Uterus (tissue), 4 donors: ENCODE data around the gene CASK. TPM values are rescaled to one million over a fixed set of nuclear protein-coding genes. Genes with fewer than 3 reads are reported as not detected.

Experiments
- DNase-seq, 2 donors: peaks; one replicate each; pipeline ENCODE4 v3.0.0-alpha.2; 2019 to 2020
- H3K27ac ChIP-seq, 2 donors: fragments of 200-600 bp; sonication (generic); 1 replicate in 1 of 2; 2 replicates in 1 of 2; pipeline ENCODE4 v1.5.1; 2016 to 2018
- H3K27me3 ChIP-seq, 2 donors: fragments of 200-600 bp; sonication (generic); one replicate each; pipeline ENCODE4 v1.5.1; 2018 to 2019; ENCODE audit warnings: control low read depth in 1 of 2
- H3K36me3 ChIP-seq, 2 donors: fragments of 200-600 bp; sonication (generic); one replicate each; pipeline ENCODE4 v1.5.1; 2019; ENCODE audit warnings: control low read depth in 1 of 2
- H3K4me1 ChIP-seq, 2 donors: fragments of 200-600 bp; sonication (generic); one replicate each; pipeline ENCODE4 v1.5.1; 2018 to 2019; ENCODE audit warnings: control low read depth in 1 of 2
- H3K4me3 ChIP-seq, 2 donors: fragments of 200-600 bp; sonication (generic); 1 replicate in 1 of 2; 2 replicates in 1 of 2; pipeline ENCODE4 v1.5.1; 2018 to 2019; ENCODE audit warnings: mild to moderate bottlenecking in 1 of 2
- H3K9me3 ChIP-seq, 2 donors: fragments of 200-600 bp; sonication (generic); one replicate each; pipeline ENCODE4 v1.5.1; 2019; ENCODE audit warnings: control low read depth in 1 of 2
- CTCF ChIP-seq, 4 experiments: fragments of 200-600 bp in 2 of 4; fragments of 450-650 bp in 2 of 4; sonication (generic) in 2 of 4; IDR thresholded peaks; one replicate each; pipeline ENCODE4 v1.5.1; 2016 to 2019; ENCODE audit warnings: antibody characterized with exemption in 4 of 4, mild to moderate bottlenecking in 2 of 4, moderate library complexity in 1 of 4
- POLR2A ChIP-seq, 2 donors: fragments of 450-650 bp; IDR thresholded peaks; one replicate each; pipeline ENCODE4 v1.6.1; 2016; ENCODE audit warnings: antibody characterized with exemption in 2 of 2, mild to moderate bottlenecking in 1 of 2, moderate library complexity in 1 of 2
- intact Hi-C: fragments of 100-400 bp; cut with DNase I; formaldehyde crosslinking; loops from one replicate; pipeline ENCODE4 v1.15.1; 2023; ENCODE audit warnings: low total_unique reads
- total RNA-seq, 4 donors: library from RNA; depleted of rRNA in 3 of 4; stranded (reverse); fragments of >200 nt in 3 of 4; gene quantifications; one replicate each; pipeline versions ENCODE4 v1.1.0 to v1.2.4, GENCODE V29; 2014 to 2023
- donor health status: DM: yes; HTN: yes; CAD: no.

CASK gene
- total RNA-seq, 4 donors from 2014 or later: 7.9 to 76.0 (median 40.7) TPM

GRCh38 chrX:41604766-41605543 lies 318.4 kb downstream of the CASK start:
- Histone ChIP-seq H3K27ac (no peak overlapping the region), H3K9me3 (no peaks in the 10 kb centered on the region), H3K4me3 (no peak overlapping the region), H3K27me3 (peaks cover 0 to 4% of the 10 kb centered on the region in 2 donors), H3K36me3 (no peaks in the 10 kb centered on the region), H3K4me1 (no peaks in the 10 kb centered on the region)
- DNase-seq: no peak
- intact Hi-C loops: no loop called here
- TF ChIP-seq POLR2A (IDR thresholded peaks at IDR 0.05) (no peak), CTCF (IDR thresholded peaks at IDR 0.05) (no peak)

- TF ChIP-seq CTCF (IDR thresholded peaks at IDR 0.05) (no peak), POLR2A (IDR thresholded peaks at IDR 0.05) (no peak)
- no peak for DNase-seq
- H3K27ac ChIP-seq: no peak overlapping the region
- no peaks in the 10 kb centered on the region for H3K9me3 ChIP-seq
- H3K4me3 ChIP-seq: no peak overlapping the region
- no peaks in the 10 kb centered on the region for H3K36me3 ChIP-seq
- H3K4me1 ChIP-seq: no peaks in the 10 kb centered on the region
- intact Hi-C loops: no loop called here
- peaks cover 0 to 3% of the 10 kb centered on the region in 2 donors for H3K27me3 ChIP-seq
These were observed 319.2 kb downstream of the CASK start for GRCh38 chrX:41604177-41604576.

- TF ChIP-seq CTCF (IDR thresholded peaks at IDR 0.05): no peak
- TF ChIP-seq POLR2A (IDR thresholded peaks at IDR 0.05): no peak
- H3K36me3 ChIP-seq: no peaks in the 10 kb centered on the region
These were observed 319.8 kb downstream of the CASK start for GRCh38 chrX:41603596-41603995.

GRCh38 chrX:41602816-41603345 lies 320.5 kb downstream of the CASK start:
- Histone ChIP-seq H3K27ac (peak overlapping the region in 1 of 2 donors; percentile 12), H3K4me1 (no peaks in the 10 kb centered on the region), H3K27me3 (no peaks in the 10 kb centered on the region), H3K4me3 (no peak overlapping the region), H3K9me3 (no peaks in the 10 kb centered on the region), H3K36me3 (no peaks in the 10 kb centered on the region)
- no peak for TF ChIP-seq POLR2A (IDR thresholded peaks at IDR 0.05)
- no peak for TF ChIP-seq CTCF (IDR thresholded peaks at IDR 0.05)
- DNase-seq: no peak
- intact Hi-C loops: no loop called here

More at GRCh38 chrX:41603596-41603995, 319.8 kb downstream of the CASK start:
- no peak for DNase-seq
- Histone ChIP-seq H3K4me3 (no peak overlapping the region), H3K27ac (no peak overlapping the region), H3K4me1 (no peaks in the 10 kb centered on the region), H3K9me3 (no peaks in the 10 kb centered on the region), H3K27me3 (no peaks in the 10 kb centered on the region)
- intact Hi-C loops: no loop called here

GRCh38 chrX:41600291-41600690 lies 323.1 kb downstream of the CASK start:
- Histone ChIP-seq H3K36me3 (no peaks in the 10 kb centered on the region), H3K4me3 (no peak overlapping the region), H3K4me1 (no peaks in the 10 kb centered on the region), H3K27me3 (no peaks in the 10 kb centered on the region), H3K27ac (no peak overlapping the region), H3K9me3 (no peaks in the 10 kb centered on the region)
- no peak for DNase-seq
- TF ChIP-seq CTCF (IDR thresholded peaks at IDR 0.05): no peak
- TF ChIP-seq POLR2A (IDR thresholded peaks at IDR 0.05): no peak
- intact Hi-C loops: no loop called here
